ENCODE results near the gene KATNAL2. TPM values are rescaled to one million over a fixed set of nuclear protein-coding genes. Genes with fewer than 3 reads are reported as not detected.

The KATNAL2 gene
- polyA plus RNA-seq, 3 donors = 0.35 to 0.36 TPM; not detected in 1

DNA sequence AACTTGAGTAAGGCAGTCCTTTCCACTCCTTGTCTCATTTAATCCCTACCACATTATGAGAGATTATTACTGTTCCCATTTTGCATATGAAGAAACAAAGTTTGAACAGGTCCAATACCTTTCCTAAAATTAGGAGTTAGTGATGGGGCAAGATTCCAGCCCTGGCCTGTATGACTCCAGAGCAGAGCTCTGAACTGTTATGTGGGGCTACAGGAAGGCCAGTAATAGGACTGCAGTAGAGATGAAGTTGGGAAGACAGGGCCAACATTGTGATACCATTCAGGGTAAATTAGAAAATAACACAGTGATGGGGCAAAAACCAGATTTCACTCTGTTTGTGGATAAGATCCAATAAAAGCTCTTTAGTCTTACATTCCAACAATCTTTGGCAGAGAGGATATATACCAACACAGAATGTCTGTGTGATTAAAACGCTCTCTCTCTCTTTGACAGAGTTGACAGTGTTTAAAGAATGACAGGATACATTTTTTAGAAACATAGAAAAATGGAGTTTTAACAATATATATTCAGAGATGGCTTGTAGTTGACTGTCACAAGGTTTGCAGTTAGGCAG lies 22.7 kb downstream of the KATNAL2 start:
- H3K4me2 ChIP-seq (replicated peaks; ENCODE audit: extremely low read depth, low read length, poor library complexity, severe bottlenecking) = no peak overlapping the region
- no peaks in the 10 kb centered on the region for H3K36me3 ChIP-seq (replicated peaks in 1 of 2; ENCODE audit: control insufficient read depth in 1 of 2, insufficient read depth in 2 of 2, low read length in 2 of 2)
- H3K36me3 Mint-ChIP-seq = no peaks in the 10 kb centered on the region
- H3K27ac Mint-ChIP-seq = no peak overlapping the region
- TF ChIP-seq, protein P1, sequence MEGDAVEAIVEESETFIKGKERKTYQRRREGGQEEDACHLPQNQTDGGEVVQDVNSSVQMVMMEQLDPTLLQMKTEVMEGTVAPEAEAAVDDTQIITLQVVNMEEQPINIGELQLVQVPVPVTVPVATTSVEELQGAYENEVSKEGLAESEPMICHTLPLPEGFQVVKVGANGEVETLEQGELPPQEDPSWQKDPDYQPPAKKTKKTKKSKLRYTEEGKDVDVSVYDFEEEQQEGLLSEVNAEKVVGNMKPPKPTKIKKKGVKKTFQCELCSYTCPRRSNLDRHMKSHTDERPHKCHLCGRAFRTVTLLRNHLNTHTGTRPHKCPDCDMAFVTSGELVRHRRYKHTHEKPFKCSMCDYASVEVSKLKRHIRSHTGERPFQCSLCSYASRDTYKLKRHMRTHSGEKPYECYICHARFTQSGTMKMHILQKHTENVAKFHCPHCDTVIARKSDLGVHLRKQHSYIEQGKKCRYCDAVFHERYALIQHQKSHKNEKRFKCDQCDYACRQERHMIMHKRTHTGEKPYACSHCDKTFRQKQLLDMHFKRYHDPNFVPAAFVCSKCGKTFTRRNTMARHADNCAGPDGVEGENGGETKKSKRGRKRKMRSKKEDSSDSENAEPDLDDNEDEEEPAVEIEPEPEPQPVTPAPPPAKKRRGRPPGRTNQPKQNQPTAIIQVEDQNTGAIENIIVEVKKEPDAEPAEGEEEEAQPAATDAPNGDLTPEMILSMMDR (IDR thresholded peaks at IDR 0.05) = no peak
- H3K4me3 Mint-ChIP-seq = no peak overlapping the region
- DNase-seq = no peak
- H3K4me3 ChIP-seq (replicated peaks in 1 of 3; ENCODE audit: low read depth in 2 of 3, low read length in 3 of 3) = no peak overlapping the region
- H3K4me1 Mint-ChIP-seq = peaks cover 3% of the 10 kb centered on the region
- H3K27me3 Mint-ChIP-seq (ENCODE audit: low read depth in 3 of 3) = peaks cover 0 to 2% (median 0%) of the 10 kb centered on the region in 3 donors
- H3K9me3 ChIP-seq (replicated peaks in 1 of 2; ENCODE audit: control insufficient read depth in 1 of 2, insufficient read depth in 1 of 2, low read length in 2 of 2) = peaks cover 0 to 3% of the 10 kb centered on the region in 2 donors
- no peak overlapping the region for H2AFZ ChIP-seq (ENCODE audit: insufficient read depth, low read depth, low read length, poor library complexity, severe bottlenecking)
- WGBS (ENCODE audit: insufficient coverage) = no CpG with 5 or more reads among the region's 1 CpG
- intact Hi-C loops (cut with micrococcal nuclease) = no loop called here
- H4K20me1 ChIP-seq (ENCODE audit: insufficient read depth, low read length) = no peaks in the 10 kb centered on the region
- no peaks in the 10 kb centered on the region for H3K79me2 ChIP-seq (ENCODE audit: insufficient read depth, low read length)
- H3K27me3 ChIP-seq (ENCODE audit: control insufficient read depth in 2 of 2, insufficient read depth in 2 of 2, low read length in 2 of 2) = no peaks in the 10 kb centered on the region
- no peak overlapping the region for H3K9ac ChIP-seq (ENCODE audit: insufficient read depth, low read length, poor library complexity, severe bottlenecking)
- H3K9me3 Mint-ChIP-seq = peaks cover 0 to 5% (median 0%) of the 10 kb centered on the region in 7 donors
- H3K27ac ChIP-seq (ENCODE audit: low read depth in 1 of 2, low read length in 2 of 2) = no peak overlapping the region
- H3K4me1 ChIP-seq (ENCODE audit: control insufficient read depth in 1 of 2, insufficient read depth in 2 of 2, low read length in 2 of 2) = no peaks in the 10 kb centered on the region

DNA sequence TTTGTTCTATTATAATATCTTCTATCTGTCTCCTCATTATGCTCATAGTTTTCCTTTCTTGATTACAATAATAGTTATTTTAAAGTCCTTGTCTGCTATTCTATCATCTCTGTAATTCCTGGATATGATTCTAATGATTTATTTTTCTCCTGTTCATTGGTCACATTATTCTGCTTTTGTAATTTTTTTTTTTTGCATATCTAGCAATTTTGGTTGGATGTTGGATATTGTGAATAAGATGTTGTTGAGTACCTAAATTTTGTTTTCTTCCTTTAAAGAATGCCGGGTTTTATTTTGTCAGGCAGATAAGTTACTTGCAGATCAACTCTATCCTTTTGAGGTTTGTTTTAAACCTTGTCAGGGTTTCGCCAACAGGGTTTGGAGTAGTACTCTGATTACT lies 25.2 kb downstream of the KATNAL2 start:
- Mint-ChIP-seq H3K27ac (no peak overlapping the region), H3K9me3 (peaks cover 0 to 3% (median 0%) of the 10 kb centered on the region in 7 donors), H3K4me1 (no peaks in the 10 kb centered on the region), H3K27me3 (ENCODE audit: low read depth in 3 of 3) (peaks cover 0 to 2% (median 0%) of the 10 kb centered on the region in 3 donors), H3K36me3 (no peaks in the 10 kb centered on the region), H3K4me3 (no peak overlapping the region)
- Histone ChIP-seq H3K4me1 (ENCODE audit: control insufficient read depth in 1 of 2, insufficient read depth in 2 of 2, low read length in 2 of 2) (peaks cover 0 to 4% of the 10 kb centered on the region in 2 donors), H3K4me2 (replicated peaks; ENCODE audit: extremely low read depth, low read length, poor library complexity, severe bottlenecking) (no peak overlapping the region), H3K36me3 (replicated peaks in 1 of 2; ENCODE audit: control insufficient read depth in 1 of 2, insufficient read depth in 2 of 2, low read length in 2 of 2) (no peaks in the 10 kb centered on the region), H3K9me3 (replicated peaks in 1 of 2; ENCODE audit: control insufficient read depth in 1 of 2, insufficient read depth in 1 of 2, low read length in 2 of 2) (no peaks in the 10 kb centered on the region), H3K27ac (ENCODE audit: low read depth in 1 of 2, low read length in 2 of 2) (no peak overlapping the region), H4K20me1 (ENCODE audit: insufficient read depth, low read length) (no peaks in the 10 kb centered on the region), H3K79me2 (ENCODE audit: insufficient read depth, low read length) (no peaks in the 10 kb centered on the region), H3K4me3 (replicated peaks in 1 of 3; ENCODE audit: low read depth in 2 of 3, low read length in 3 of 3) (no peak overlapping the region), H2AFZ (ENCODE audit: insufficient read depth, low read depth, low read length, poor library complexity, severe bottlenecking) (no peak overlapping the region), H3K9ac (ENCODE audit: insufficient read depth, low read length, poor library complexity, severe bottlenecking) (no peak overlapping the region), H3K27me3 (ENCODE audit: control insufficient read depth in 2 of 2, insufficient read depth in 2 of 2, low read length in 2 of 2) (peaks cover 0 to 2% of the 10 kb centered on the region in 2 donors)
- no CpG with 5 or more reads among the region's 2 CpGs for WGBS (ENCODE audit: insufficient coverage)
- intact Hi-C loops (cut with micrococcal nuclease) = no loop called here
- no peak for DNase-seq
- TF ChIP-seq, protein P1 (IDR thresholded peaks at IDR 0.05) = no peak
